ENCODE results near the gene HEMK1.

Gene HEMK1

GRCh38 chr3:50575372-50575771, 6.0 kb downstream of the HEMK1 start:
- DNase-seq = no peak

- DNase-seq = no peak
Measured at GRCh38 chr3:50577348-50577747, 8.0 kb downstream of the HEMK1 start.

GRCh38 chr3:50580683-50581458, 11.5 kb downstream of the HEMK1 start:
- no peak for DNase-seq

GRCh38 chr3:50581459-50581842, 12.1 kb downstream of the HEMK1 start:
- no peak for DNase-seq

GRCh38 chr3:50582083-50582482, 12.8 kb downstream of the HEMK1 start:
- no peak for DNase-seq

- no peak for DNase-seq
Measured at GRCh38 chr3:50583897-50584296, 14.6 kb downstream of the HEMK1 start.

- DNase-seq = no peak
Measured at GRCh38 chr3:50584391-50584790, 15.1 kb downstream of the HEMK1 start.

GRCh38 chr3:50585919-50586762, 16.8 kb downstream of the HEMK1 start:
- no peak for DNase-seq

GRCh38 chr3:50586763-50587070, 17.4 kb downstream of the HEMK1 start:
- DNase-seq = no peak

- DNase-seq = no peak
Measured at GRCh38 chr3:50587373-50587772, 18.1 kb downstream of the HEMK1 start.

- peak; percentile 60 for DNase-seq
Measured at GRCh38 chr3:50587806-50588758, 18.8 kb downstream of the HEMK1 start.

- no peak for DNase-seq
Measured at GRCh38 chr3:50588759-50589433, 19.6 kb downstream of the HEMK1 start.

GRCh38 chr3:50591196-50591741, 21.9 kb downstream of the HEMK1 start:
- DNase-seq = no peak

GRCh38 chr3:50592568-50592967, 23.2 kb downstream of the HEMK1 start:
- no peak for DNase-seq

GRCh38 chr3:50594253-50594785, 25.0 kb downstream of the HEMK1 start:
- no peak for DNase-seq

GRCh38 chr3:50599115-50599715, 29.9 kb downstream of the HEMK1 start:
- no peak for DNase-seq

GRCh38 chr3:50599716-50600118, 30.4 kb downstream of the HEMK1 start:
- no peak for DNase-seq

GRCh38 chr3:50600141-50600753, 30.9 kb downstream of the HEMK1 start:
- DNase-seq = no peak

GRCh38 chr3:50600841-50601591, 31.7 kb downstream of the HEMK1 start:
- peak; percentile 71 for DNase-seq

- no peak for DNase-seq
Measured at GRCh38 chr3:50602595-50603191, 33.4 kb downstream of the HEMK1 start.
